Measurements from ENCODE around the gene INS. TPM values are rescaled to one million over a fixed set of nuclear protein-coding genes. Genes with fewer than 3 reads are reported as not detected.

Gene INS
- total RNA-seq, 1 donor from 2014 or later: not detected

DNA sequence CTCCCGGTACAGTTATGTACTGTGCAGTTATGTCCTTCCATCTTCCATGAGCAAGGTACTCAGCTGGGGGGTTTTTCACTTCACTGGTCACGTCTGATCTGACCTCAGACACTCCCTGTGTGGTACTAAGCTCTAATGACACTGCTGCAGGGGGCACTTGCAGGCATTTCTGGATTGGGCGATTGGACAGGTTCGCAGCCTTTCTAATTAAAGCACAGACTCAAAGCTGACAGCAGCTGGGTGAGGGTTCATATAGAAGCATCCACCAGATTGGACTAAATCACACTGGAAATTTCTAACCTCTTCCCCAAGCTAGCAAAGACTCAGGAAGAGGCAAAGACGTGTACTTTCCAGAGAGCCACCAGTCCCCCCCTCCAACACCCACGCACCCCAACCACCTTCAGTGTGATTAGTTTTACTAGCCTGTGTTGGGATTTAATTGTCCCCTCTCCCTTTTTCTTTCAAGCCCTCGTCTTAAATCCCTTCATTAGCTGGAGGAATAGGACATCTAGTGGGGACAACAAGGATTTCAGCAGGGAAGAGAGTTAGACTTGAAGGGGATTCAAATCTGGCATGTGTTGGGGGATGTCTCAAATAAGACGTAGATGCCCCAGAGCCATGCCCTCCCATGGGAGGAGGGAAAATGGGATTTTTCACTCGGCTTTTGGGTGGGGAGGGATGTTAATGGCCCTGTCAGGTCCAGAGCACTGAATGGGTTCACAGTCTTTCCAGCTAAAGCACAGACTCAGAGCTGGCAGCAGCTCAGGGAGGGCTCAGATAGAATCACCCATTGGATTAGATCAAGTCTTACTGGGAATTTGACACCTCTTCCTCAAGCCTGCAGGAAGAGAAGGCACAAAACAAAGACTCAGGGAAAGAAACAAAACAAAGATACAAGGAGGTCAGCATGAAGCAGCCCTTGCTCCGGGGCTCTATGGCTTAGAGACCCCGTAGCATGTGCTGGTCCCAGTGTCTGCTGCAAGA, 10.9 kb downstream of the INS start:
- peaks cover 13% of the 10 kb centered on the region for H3K4me1 Mint-ChIP-seq (ENCODE audit: low read depth)
- H3K36me3 Mint-ChIP-seq (ENCODE audit: low read depth): no peaks in the 10 kb centered on the region
- no peak overlapping the region for H3K4me3 Mint-ChIP-seq (ENCODE audit: low read depth)
- no peak for DNase-seq (ENCODE audit: low spot score)
- intact Hi-C loops (cut with micrococcal nuclease): loop anchor here (5.0 to 10.0 kb wide), 3 partner anchors 313 to 575 kb away; partner anchors contain the start of genes DUSP8, KRTAP5-6 and TNNI2
- no peak overlapping the region for H3K27ac Mint-ChIP-seq
- peaks cover 46% of the 10 kb centered on the region for H3K27me3 Mint-ChIP-seq (ENCODE audit: low read depth)
- no peaks in the 10 kb centered on the region for H3K9me3 Mint-ChIP-seq

DNA sequence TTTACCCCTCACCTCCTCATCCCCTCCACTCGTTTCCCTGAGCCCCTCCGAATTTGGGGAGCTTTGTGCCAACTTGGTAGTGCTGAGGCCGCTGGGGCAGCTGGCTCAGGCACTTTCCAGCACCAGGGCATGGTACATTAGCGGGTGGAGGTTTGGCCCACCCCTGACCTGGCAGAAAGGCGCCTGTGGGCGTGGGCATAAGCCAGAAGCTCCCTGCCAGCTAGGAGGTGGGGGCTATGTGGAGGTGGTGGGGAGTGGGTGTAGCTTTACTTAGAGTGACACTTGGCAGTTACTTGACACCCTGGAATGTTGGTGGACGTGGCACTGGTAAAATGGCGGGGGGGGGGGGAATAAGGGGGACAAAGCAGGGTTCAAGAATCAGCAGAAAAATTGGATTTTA, 11.5 kb downstream of the INS start:
- Mint-ChIP-seq H3K27me3 (ENCODE audit: low read depth) (peaks cover 52% of the 10 kb centered on the region), H3K4me3 (ENCODE audit: low read depth) (no peak overlapping the region), H3K36me3 (ENCODE audit: low read depth) (no peaks in the 10 kb centered on the region), H3K9me3 (no peaks in the 10 kb centered on the region), H3K4me1 (ENCODE audit: low read depth) (peaks cover 13% of the 10 kb centered on the region), H3K27ac (no peak overlapping the region)
- DNase-seq (ENCODE audit: low spot score): no peak
- intact Hi-C loops (cut with micrococcal nuclease): loop anchor here (10.0 kb wide), 1 partner anchor 575 kb away; the partner anchor contains the start of gene DUSP8

DNA sequence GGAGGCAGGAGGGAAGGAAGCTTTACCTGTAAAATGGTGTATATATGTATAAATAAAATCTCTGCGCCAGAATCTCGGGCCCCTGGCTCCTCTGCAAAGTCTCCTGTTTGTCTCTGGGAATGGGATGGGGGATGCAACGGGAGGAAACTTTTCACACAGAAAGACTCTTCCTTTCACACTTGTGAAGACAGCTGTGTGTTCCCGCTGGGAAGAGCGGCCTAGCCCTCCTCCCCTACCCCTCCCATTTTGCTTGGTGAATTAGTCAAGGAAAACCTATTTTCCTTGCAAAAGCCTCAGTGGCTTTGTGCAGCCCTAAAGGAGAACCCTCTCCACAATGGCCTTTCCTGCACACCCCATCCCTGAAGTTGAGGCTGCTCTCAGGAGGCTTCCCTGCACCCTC, 12.4 kb downstream of the INS start:
- Mint-ChIP-seq H3K27me3 (ENCODE audit: low read depth) (peaks cover 53% of the 10 kb centered on the region), H3K27ac (no peak overlapping the region)
- intact Hi-C loops (cut with micrococcal nuclease): loop anchor here (10.0 kb wide), 1 partner anchor 574 kb away; the partner anchor contains the start of gene DUSP8

DNA sequence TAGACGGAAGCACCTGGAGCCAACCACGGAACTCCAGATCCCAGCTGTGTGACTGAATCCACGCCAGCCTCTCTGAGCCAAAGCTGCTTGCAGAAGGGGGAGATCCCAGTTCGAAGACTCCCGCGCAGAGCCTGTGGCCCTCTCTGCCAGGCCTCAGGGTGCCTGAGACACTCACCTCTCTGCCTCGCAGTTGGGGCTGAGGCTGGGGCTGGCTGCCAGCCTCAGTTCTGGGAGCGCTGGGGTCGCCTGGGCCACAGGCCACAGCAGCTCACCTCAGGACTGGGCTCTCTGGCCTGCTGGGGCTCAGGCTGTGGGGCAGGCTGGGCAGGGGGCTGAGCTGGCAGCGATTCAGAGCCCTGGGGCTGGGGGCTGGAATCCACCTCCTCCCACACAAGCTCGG, 13.6 kb downstream of the INS start:
- H3K27ac Mint-ChIP-seq: no peak overlapping the region
- peaks cover 21% of the 10 kb centered on the region for H3K4me1 Mint-ChIP-seq (ENCODE audit: low read depth)
- peaks cover 62% of the 10 kb centered on the region for H3K27me3 Mint-ChIP-seq (ENCODE audit: low read depth)
- H3K36me3 Mint-ChIP-seq (ENCODE audit: low read depth): no peaks in the 10 kb centered on the region
- DNase-seq (ENCODE audit: low spot score): no peak
- intact Hi-C loops (cut with micrococcal nuclease): loop anchor here (10.0 kb wide), 1 partner anchor 573 kb away; the partner anchor contains the start of gene DUSP8
- peaks cover 3% of the 10 kb centered on the region for H3K9me3 Mint-ChIP-seq
- H3K4me3 Mint-ChIP-seq (ENCODE audit: low read depth): no peak overlapping the region

More for the DNA sequence above, 12.4 kb downstream of the INS start:
- no peak for DNase-seq (ENCODE audit: low spot score)
- Mint-ChIP-seq H3K4me1 (ENCODE audit: low read depth) (peaks cover 13% of the 10 kb centered on the region), H3K9me3 (no peaks in the 10 kb centered on the region), H3K36me3 (ENCODE audit: low read depth) (no peaks in the 10 kb centered on the region), H3K4me3 (ENCODE audit: low read depth) (no peak overlapping the region)

DNA sequence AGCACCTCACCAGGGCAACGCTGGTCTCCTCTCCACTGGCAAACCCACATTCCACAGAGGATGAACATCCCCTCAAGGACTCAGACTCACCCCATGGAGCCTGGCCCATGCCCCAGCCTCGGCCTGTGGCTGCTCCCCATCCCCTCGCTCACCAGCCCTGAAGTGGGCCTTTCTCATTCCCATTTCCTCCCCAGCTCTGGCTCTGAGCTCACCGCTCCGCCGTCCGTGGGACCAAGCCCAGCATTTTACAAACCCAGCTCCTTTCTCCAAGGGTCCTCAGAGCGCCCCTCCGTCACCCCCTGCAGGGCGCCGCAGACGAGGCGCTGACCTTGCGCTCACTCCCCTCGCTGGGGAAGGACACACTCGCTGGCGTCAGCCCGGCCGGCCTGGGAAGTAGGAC, 15.0 kb downstream of the INS start:
- H3K27ac Mint-ChIP-seq: no peak overlapping the region
- H3K36me3 Mint-ChIP-seq (ENCODE audit: low read depth): no peaks in the 10 kb centered on the region

DNA sequence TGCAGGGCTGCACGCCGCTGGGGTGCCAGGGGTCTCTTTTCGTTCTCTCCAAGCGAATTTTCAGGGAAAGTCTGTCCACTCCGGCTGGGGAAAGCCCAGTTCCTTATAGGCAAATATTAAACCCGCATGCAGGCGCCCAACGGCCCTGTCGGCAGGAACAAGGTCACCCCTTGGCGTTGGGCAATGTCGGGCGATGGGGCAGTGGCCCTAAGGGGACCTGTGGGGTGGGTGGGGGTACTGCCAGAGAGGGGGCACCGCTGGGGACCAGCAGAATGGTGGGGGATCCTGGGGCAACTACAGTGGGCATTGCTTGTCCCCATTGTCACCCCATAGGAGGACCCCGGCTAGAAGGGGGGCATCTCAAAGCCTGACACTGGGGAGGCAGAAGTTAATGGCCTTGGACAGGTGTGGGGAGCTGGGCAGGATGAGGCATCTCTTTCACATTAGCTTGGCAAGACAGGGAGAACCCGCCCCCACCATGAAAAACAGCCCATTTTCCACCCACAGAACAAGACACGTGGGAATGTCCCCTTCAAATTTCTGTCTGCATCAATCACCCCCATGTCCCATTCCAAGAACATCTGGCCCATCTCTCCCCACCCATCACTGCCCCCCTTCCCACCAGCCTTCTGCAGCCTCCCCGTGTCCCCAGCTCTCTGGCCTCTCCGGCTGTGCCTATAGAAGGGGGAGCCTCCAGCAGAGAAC, 16.3 kb downstream of the INS start:
- Mint-ChIP-seq H3K27me3 (ENCODE audit: low read depth) (peaks cover 68% of the 10 kb centered on the region), H3K4me3 (ENCODE audit: low read depth) (no peak overlapping the region), H3K36me3 (ENCODE audit: low read depth) (no peaks in the 10 kb centered on the region)

More for the DNA sequence above, 15.0 kb downstream of the INS start:
- no peak for DNase-seq (ENCODE audit: low spot score)
- Mint-ChIP-seq H3K27me3 (ENCODE audit: low read depth) (peaks cover 74% of the 10 kb centered on the region), H3K4me3 (ENCODE audit: low read depth) (no peak overlapping the region), H3K4me1 (ENCODE audit: low read depth) (peaks cover 19% of the 10 kb centered on the region), H3K9me3 (peaks cover 3% of the 10 kb centered on the region)
- intact Hi-C loops (cut with micrococcal nuclease): loop anchor here (10.0 kb wide), 1 partner anchor 571 kb away; the partner anchor contains the start of gene DUSP8

DNA sequence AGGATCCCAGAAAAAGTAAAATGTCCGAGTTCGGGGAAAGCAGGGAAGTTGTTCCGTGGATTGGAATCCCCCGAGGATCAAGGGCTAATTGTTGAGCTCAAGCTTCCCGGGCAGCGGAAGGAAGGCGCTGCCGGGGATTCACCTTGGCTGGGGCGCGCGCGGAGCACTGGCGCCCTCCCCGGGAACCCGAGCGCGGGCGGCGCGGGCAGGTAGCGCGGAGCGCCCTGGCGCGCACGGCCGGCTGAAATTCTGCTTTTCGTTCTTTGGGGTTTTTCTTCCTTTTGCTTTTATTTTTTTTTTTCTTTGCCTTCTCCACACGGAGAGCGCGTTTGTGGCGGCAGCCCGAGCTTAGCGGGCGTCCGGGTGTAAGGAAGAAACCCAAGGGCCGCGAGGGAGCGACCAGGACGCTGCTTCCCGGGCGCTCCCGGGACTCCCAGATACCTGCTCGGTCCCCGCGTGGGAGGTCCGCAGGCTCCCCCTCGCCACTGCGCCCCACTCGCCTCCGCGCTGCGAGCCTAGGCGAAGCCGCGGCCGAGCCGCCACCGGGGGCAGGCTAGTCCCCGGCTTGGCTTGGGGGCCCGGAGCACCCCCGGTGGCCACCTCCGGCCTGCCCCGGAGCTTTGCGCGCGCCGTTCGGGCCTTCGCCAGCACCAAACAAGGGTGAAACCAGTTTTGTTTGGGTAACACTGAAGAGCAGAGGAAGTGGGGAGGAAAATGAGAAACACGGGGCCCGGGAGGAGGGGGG, 17.0 kb downstream of the INS start:
- intact Hi-C loops (cut with micrococcal nuclease): loop anchor here (1.0 to 10.0 kb wide), 3 partner anchors 67 to 569 kb away; partner anchors contain the start of gene DUSP8
- peaks cover 14% of the 10 kb centered on the region for H3K4me1 Mint-ChIP-seq (ENCODE audit: low read depth)
- no peak for DNase-seq (ENCODE audit: low spot score)
- no peak overlapping the region for H3K27ac Mint-ChIP-seq
- peaks cover 3% of the 10 kb centered on the region for H3K9me3 Mint-ChIP-seq
- H3K4me3 Mint-ChIP-seq (ENCODE audit: low read depth): no peak overlapping the region
- H3K27me3 Mint-ChIP-seq (ENCODE audit: low read depth): peaks cover 65% of the 10 kb centered on the region
- H3K36me3 Mint-ChIP-seq (ENCODE audit: low read depth): no peaks in the 10 kb centered on the region

More for the DNA sequence above, 16.3 kb downstream of the INS start:
- Mint-ChIP-seq H3K27ac (no peak overlapping the region), H3K9me3 (peaks cover 3% of the 10 kb centered on the region), H3K4me1 (ENCODE audit: low read depth) (peaks cover 14% of the 10 kb centered on the region)
- no peak for DNase-seq (ENCODE audit: low spot score)
- intact Hi-C loops (cut with micrococcal nuclease): loop anchor here (10.0 kb wide), 1 partner anchor 570 kb away; the partner anchor contains the start of gene DUSP8

DNA sequence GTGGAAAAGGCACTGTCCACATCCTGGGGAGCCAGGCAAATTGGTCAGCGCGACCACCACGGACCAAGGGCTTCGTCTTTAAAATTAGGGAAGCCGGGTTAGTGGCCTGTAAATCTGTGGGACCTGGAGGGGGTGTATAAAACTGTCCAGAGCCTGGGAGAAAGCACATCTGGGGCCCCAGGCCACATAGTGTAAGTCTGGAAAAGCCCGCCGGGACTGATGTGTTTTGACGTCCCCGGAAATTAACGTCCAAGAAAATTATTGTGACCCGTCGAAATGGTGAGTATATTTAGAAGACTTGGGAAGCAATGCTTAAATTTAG, 17.6 kb downstream of the INS start:
- H3K36me3 Mint-ChIP-seq (ENCODE audit: low read depth): no peaks in the 10 kb centered on the region
- H3K4me1 Mint-ChIP-seq (ENCODE audit: low read depth): peaks cover 14% of the 10 kb centered on the region
- no peak for DNase-seq (ENCODE audit: low spot score)
- peaks cover 3% of the 10 kb centered on the region for H3K9me3 Mint-ChIP-seq
- H3K4me3 Mint-ChIP-seq (ENCODE audit: low read depth): no peak overlapping the region
- no peak overlapping the region for H3K27ac Mint-ChIP-seq
- intact Hi-C loops (cut with micrococcal nuclease): loop anchor here (1.0 to 10.0 kb wide), 3 partner anchors 66 to 569 kb away; partner anchors contain the start of gene DUSP8
- peaks cover 60% of the 10 kb centered on the region for H3K27me3 Mint-ChIP-seq (ENCODE audit: low read depth)

DNA sequence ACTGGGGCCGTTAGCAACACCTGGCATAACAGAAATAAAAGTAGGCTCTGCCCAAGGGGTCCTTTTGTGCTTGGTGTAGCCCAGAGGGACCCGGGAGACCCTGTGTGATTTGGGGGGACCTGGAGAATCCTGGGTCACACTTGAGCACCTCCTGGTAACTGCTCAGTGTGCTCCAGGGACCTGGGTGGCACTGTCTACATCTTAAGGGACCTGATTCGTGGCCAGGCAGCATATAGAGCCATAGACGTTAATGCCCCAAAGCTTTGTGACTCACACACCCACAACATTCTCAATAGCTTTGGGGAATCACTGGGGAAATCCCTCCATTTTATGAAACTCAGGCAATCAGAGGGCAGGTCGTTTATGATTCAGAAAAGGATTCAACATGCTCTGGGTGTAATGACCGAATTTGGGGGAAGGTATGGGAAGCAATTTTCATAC, 18.2 kb downstream of the INS start:
- DNase-seq (ENCODE audit: low spot score): no peak
- peaks cover 14% of the 10 kb centered on the region for H3K4me1 Mint-ChIP-seq (ENCODE audit: low read depth)
- peaks cover 3% of the 10 kb centered on the region for H3K9me3 Mint-ChIP-seq
- intact Hi-C loops (cut with micrococcal nuclease): loop anchor here (1.0 to 10.0 kb wide), 3 partner anchors 65 to 568 kb away; partner anchors contain the start of gene DUSP8
- H3K27me3 Mint-ChIP-seq (ENCODE audit: low read depth): peaks cover 56% of the 10 kb centered on the region
- H3K36me3 Mint-ChIP-seq (ENCODE audit: low read depth): no peaks in the 10 kb centered on the region
- peak overlapping the region; percentile 42 for H3K4me3 Mint-ChIP-seq (ENCODE audit: low read depth)
- peak overlapping the region; percentile 82 for H3K27ac Mint-ChIP-seq

DNA sequence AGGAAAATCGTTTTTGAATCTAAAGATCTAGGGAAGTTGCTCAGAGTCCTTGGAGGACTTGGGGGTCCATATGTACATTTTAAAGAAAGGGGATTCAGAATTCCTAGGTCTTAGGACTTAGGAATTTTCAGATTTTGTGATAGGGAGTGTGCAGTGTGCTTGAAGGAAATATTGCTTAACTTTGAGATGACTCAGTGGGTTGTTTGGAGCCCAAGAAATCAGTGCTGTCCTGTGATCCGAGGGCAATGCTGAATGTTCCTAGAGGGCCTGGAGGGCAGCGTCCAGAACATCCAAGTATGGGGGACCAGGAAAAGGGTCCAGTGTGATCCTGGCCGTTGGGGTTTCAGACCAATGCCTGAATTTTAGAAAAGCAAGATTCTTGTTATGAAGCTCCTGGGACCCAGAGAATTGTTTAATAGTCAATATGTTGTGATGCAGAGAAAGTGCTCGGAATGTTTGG, 18.7 kb downstream of the INS start:
- H3K4me3 Mint-ChIP-seq (ENCODE audit: low read depth): no peak overlapping the region
- no peak for DNase-seq (ENCODE audit: low spot score)
- peaks cover 60% of the 10 kb centered on the region for H3K27me3 Mint-ChIP-seq (ENCODE audit: low read depth)
- H3K27ac Mint-ChIP-seq: no peak overlapping the region
- H3K4me1 Mint-ChIP-seq (ENCODE audit: low read depth): peaks cover 14% of the 10 kb centered on the region
- H3K9me3 Mint-ChIP-seq: peaks cover 3% of the 10 kb centered on the region
- intact Hi-C loops (cut with micrococcal nuclease): loop anchor here (2.0 to 10.0 kb wide), 2 partner anchors 288 to 568 kb away; partner anchors contain the start of gene DUSP8
- H3K36me3 Mint-ChIP-seq (ENCODE audit: low read depth): no peaks in the 10 kb centered on the region

DNA sequence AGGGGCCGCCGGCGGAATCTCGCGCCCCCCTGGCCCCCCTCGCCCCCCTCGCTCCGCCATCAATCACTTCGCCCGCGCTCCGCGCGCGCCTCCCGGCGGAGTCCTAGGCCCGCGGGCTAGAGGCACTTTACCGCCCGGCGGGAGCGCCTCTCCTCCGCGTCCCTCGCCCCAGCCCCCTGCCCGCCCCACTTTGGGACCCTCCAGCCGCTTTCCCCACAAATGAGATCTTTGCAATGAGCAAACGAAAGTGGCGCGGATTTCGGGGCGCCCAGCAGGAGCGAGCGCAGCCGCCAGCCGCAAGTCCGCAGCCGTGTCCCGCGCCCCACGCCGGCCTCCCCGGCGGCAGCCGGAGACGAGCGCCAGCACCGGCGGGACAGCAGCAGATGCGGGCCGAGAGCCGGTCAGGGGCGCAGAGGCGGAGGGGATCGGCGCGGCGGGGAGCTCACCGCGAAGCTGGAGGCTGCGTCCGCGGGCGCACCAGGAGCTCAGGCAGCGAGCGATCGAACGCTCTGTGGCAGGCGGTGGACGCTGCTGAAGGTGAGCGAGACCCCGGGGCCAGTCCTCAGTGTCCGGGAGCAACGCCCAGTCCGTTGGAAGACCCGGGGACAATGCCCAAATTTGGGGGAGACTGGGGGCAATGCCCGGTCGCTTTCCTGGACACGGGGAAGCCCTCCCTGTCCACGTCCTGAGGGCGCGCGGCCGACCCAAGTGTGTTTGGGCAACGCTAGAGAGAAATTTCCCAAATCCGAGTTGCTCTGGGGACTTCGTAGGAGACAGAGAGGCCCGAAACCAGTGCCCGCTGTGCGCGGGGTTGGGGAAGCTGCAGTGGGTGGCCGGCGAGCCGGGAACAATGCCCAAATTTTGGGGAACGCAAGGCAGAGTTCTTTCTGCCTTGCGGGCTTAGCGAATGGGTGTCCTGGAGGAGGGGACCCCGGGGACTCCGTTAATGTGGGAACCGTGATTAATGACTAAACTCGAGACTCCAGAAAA, 20.3 kb downstream of the INS start:
- H3K4me3 Mint-ChIP-seq (ENCODE audit: low read depth): no peak overlapping the region
- H3K27ac Mint-ChIP-seq: no peak overlapping the region
- peaks cover 14% of the 10 kb centered on the region for H3K4me1 Mint-ChIP-seq (ENCODE audit: low read depth)
- no peak for DNase-seq (ENCODE audit: low spot score)
- intact Hi-C loops (cut with micrococcal nuclease): loop anchor here (2.0 to 10.0 kb wide), 2 partner anchors 128 to 566 kb away; partner anchors contain the start of gene DUSP8
- peaks cover 60% of the 10 kb centered on the region for H3K27me3 Mint-ChIP-seq (ENCODE audit: low read depth)
- H3K9me3 Mint-ChIP-seq: peaks cover 3% of the 10 kb centered on the region
- no peaks in the 10 kb centered on the region for H3K36me3 Mint-ChIP-seq (ENCODE audit: low read depth)

Data from activated T-helper 2 cell treated with anti-CD3 and anti-CD28 coated beads, Interferon-gamma antibody, Interleukin-2, Interleukin-4, amounts not matched to agents 10 μg/mL and 5 μg/mL and 100 μg/mL, durations not matched to agents 14 hours and 24 hours and 36 hours (primary cell).